ENCODE data around the gene MEOX1. TPM values are rescaled to one million over a fixed set of nuclear protein-coding genes. Genes with fewer than 3 reads are reported as not detected.
A peak's percentile ranks its signal among the peaks of the same experiment; 100 is the strongest.

Gene MEOX1
- total and polyA plus RNA-seq, 2 of the 8 experiments (the other 6 are each of a cell fraction or from before 2014, with no cell fraction given) = not detected

- ChIA-PET POLR2A (ENCODE audit: partially characterized antibody) (interaction anchor here (0.6 kb wide), 1 partner anchor 143 kb away, joined by 3 read pairs; no protein-coding TSS in a partner anchor), CTCF (ENCODE audit: partially characterized antibody) (interaction anchor here (1.1 to 1.4 kb wide), 4 partner anchors 13 to 156 kb away, joined by 3 to 5 read pairs (median 4); no protein-coding TSS in a partner anchor)
- H4K91ac ChIP-seq (replicated peaks; ENCODE audit: insufficient read length, low read length) = no peak overlapping the region
- H2BK15ac ChIP-seq (ENCODE audit: low read length) = peak overlapping the region; percentile 14; the same call in 1 of the 2 replicates
- no peak overlapping the region for H3K4me2 ChIP-seq (ENCODE audit: insufficient read depth in 1 of 2, low read depth in 2 of 2, low read length in 2 of 2)
- no peaks in the 10 kb centered on the region for H3K79me1 ChIP-seq (ENCODE audit: low read depth, low read length)
- no peaks in the 10 kb centered on the region for H4K20me1 ChIP-seq (replicated peaks in 1 of 2; ENCODE audit: control insufficient read depth in 1 of 2, insufficient read depth in 2 of 2, low read length in 2 of 2)
- H3K36me3 ChIP-seq (ENCODE audit: control insufficient read depth in 2 of 4, insufficient read depth in 4 of 4, low read length in 3 of 4) = no peaks in the 10 kb centered on the region
- no peak overlapping the region for H3K14ac ChIP-seq (ENCODE audit: insufficient read length)
- no peak overlapping the region for H2BK120ac ChIP-seq (replicated peaks; ENCODE audit: low read depth, low read length)
- H3K27ac ChIP-seq (ENCODE audit: low read depth, low read length) = no peak overlapping the region
- TF ChIP-seq ZNF274 (IDR thresholded peaks at IDR 0.05; ENCODE audit: borderline replicate concordance, extremely low read depth, low read length) = no peak
- TF ChIP-seq RXRA (IDR thresholded peaks at IDR 0.05; ENCODE audit: insufficient read depth, low read depth, low read length) = no peak
- TF ChIP-seq SP2 (IDR thresholded peaks at IDR 0.05; ENCODE audit: low read length) = no peak
- no peak for TF ChIP-seq CBX5 (IDR thresholded peaks at IDR 0.05; ENCODE audit: low read depth, low read length)
- H3K27me3 ChIP-seq (replicated peaks in 1 of 4; ENCODE audit: control insufficient read depth in 3 of 4, extremely low read depth in 1 of 4, insufficient read depth in 3 of 4, low read length in 3 of 4) = no peaks in the 10 kb centered on the region
- H2AFZ ChIP-seq (ENCODE audit: low read length) = no peak overlapping the region
- no peak for FAIRE-seq
- no peak overlapping the region for H3K23ac ChIP-seq (ENCODE audit: insufficient read length)
- H4K8ac ChIP-seq (ENCODE audit: extremely low read depth, insufficient read depth, low read length) = no peak overlapping the region
- 80% methylated on average over 2 of the region's 2 CpGs; no CpG with 5 or more reads in 1 of the 2 experiments for WGBS, 2 experiments (ENCODE audit: extremely low coverage in 1 of 2, insufficient coverage in 1 of 2, insufficient read length in 1 of 2, insufficient replicate concordance in 2 of 2, low coverage in 1 of 2, low lambda C conversion rate in 2 of 2, missing lambda C conversion rate in 1 of 2)
- H3K9me3 ChIP-seq (ENCODE audit: insufficient read depth in 2 of 2, low read depth in 1 of 2, low read length in 1 of 2) = peaks cover 0 to 4% of the 10 kb centered on the region in 2 experiments; a peak in 1 of 4 replicates
- 0 out of 2 replicates have a peak overlapping the region, but pooled peaks have one; percentile 11 for H2BK12ac ChIP-seq (ENCODE audit: low read depth, low read length)
- H3K18ac ChIP-seq (ENCODE audit: extremely low read depth, low read length) = no peak overlapping the region
- DNase-seq (ENCODE audit: low read depth in 1 of 2, low spot score in 2 of 2) = no peak
- no peak overlapping the region for H2BK20ac ChIP-seq (ENCODE audit: low read length)
- no peaks in the 10 kb centered on the region for H3K4me1 ChIP-seq (replicated peaks in 1 of 4; ENCODE audit: control insufficient read depth in 3 of 4, insufficient read depth in 4 of 4, low read length in 3 of 4)
- H3K4me3 ChIP-seq (ENCODE audit: extremely low read depth in 1 of 4, insufficient read depth in 2 of 4, low read depth in 3 of 4, low read length in 4 of 4) = no peak overlapping the region
- no peaks in the 10 kb centered on the region; the same call in 1 of the 2 replicates for H3K23me2 ChIP-seq (ENCODE audit: low read depth, low read length)
- H4K5ac ChIP-seq (ENCODE audit: insufficient read length, low read depth, low read length) = no peak overlapping the region
- H2BK5ac ChIP-seq (ENCODE audit: low read depth, low read length) = no peak overlapping the region
- no peak overlapping the region for H2AK5ac ChIP-seq (ENCODE audit: low read depth, low read length)
- H3K9ac ChIP-seq (replicated peaks in 1 of 4; ENCODE audit: extremely low read depth in 1 of 4, low read depth in 3 of 4, low read length in 3 of 4) = no peak overlapping the region
- H3K79me2 ChIP-seq (ENCODE audit: control insufficient read depth in 1 of 2, insufficient read depth in 2 of 2, low read length in 2 of 2) = no peaks in the 10 kb centered on the region
- no peak overlapping the region for H3K56ac ChIP-seq (replicated peaks; ENCODE audit: insufficient read length, low read depth, low read length)
- no peak overlapping the region for H3K4ac ChIP-seq (replicated peaks; ENCODE audit: insufficient read length, low read depth, low read length)
These were observed 50.3 kb downstream of the MEOX1 start for GRCh38 chr17:43611230-43611969.
